ENCODE data around the gene CSTF1. TPM values are rescaled to one million over a fixed set of nuclear protein-coding genes. Genes with fewer than 3 reads are reported as not detected.

Gene CSTF1
- total and polyA plus RNA-seq, 2 of the 8 experiments (the other 6 are each of a cell fraction or from before 2014, with no cell fraction given) = 59.4 to 83.5 TPM

- no peak for TF ChIP-seq CTBP2 (IDR thresholded peaks at IDR 0.05; ENCODE audit: borderline replicate concordance, insufficient read depth, insufficient read length, low read length)
Measured at GRCh38 chr20:56386219-56386618, 6.2 kb upstream of the CSTF1 start (continued).
